Neural progenitor cell (in vitro differentiated cells): ENCODE measurements around the gene PUM2. TPM values are rescaled to one million over a fixed set of nuclear protein-coding genes. Genes with fewer than 3 reads are reported as not detected.
A peak's percentile ranks its signal among the peaks of the same experiment; 100 is the strongest.

Source experiments
- DNase-seq: peaks from one replicate; pipeline ENCODE4 v3.0.0-alpha.2; 2016; ENCODE audit warnings: low spot score
- H2AFZ ChIP-seq: fragments of 200-600 bp; sonication (generic); replicated peaks from 2 replicates; pipeline ENCODE4 v1.6.1; 2016; ENCODE audit warnings: antibody characterized with exemption
- H3F3A ChIP-seq: fragments of 200-600 bp; sonication (generic); 2 replicates; pipeline ENCODE4 v1.6.1; 2016; ENCODE audit warnings: antibody characterized with exemption, low read depth
- H3K27ac ChIP-seq: fragments of 200-600 bp; sonication (generic); 2 replicates; pipeline ENCODE4 v1.5.1; 2016; ENCODE audit warnings: mild to moderate bottlenecking
- H3K27me3 ChIP-seq: fragments of 200-600 bp; sonication (generic); 2 replicates; pipeline ENCODE4 v1.6.1; 2016; ENCODE audit warnings: mild to moderate bottlenecking, moderate library complexity
- H3K36me3 ChIP-seq: fragments of 200-600 bp; sonication (generic); 2 replicates; pipeline ENCODE4 v1.5.1; 2016
- H3K4me1 ChIP-seq: fragments of 200-600 bp; sonication (generic); 2 replicates; pipeline ENCODE4 v1.6.1; 2016; ENCODE audit warnings: mixed run types
- H3K4me2 ChIP-seq: fragments of 200-600 bp; sonication (generic); 2 replicates; pipeline ENCODE4 v1.6.1; 2016
- H3K4me3 ChIP-seq: fragments of 200-600 bp; sonication (generic); 2 replicates; pipeline ENCODE4 v1.5.1; 2016
- H3K79me2 ChIP-seq: fragments of 200-600 bp; sonication (generic); 2 replicates; pipeline ENCODE4 v1.6.1; 2016; ENCODE audit warnings: low read depth
- H3K9ac ChIP-seq: fragments of 200-600 bp; sonication (generic); 2 replicates; pipeline ENCODE4 v1.6.1; 2016
- H3K9me3 ChIP-seq: fragments of 200-600 bp; sonication (generic); 2 replicates; pipeline ENCODE4 v1.5.1; 2016; ENCODE audit warnings: low read depth
- H4K20me1 ChIP-seq: fragments of 200-600 bp; sonication (generic); 2 replicates; pipeline ENCODE4 v1.6.1; 2016; ENCODE audit warnings: low read depth
- H3K27ac Mint-ChIP-seq: 3 replicates; pipeline ENCODE4 v1.8.0; 2021; ENCODE audit warnings: mixed read lengths
- H3K27me3 Mint-ChIP-seq: 2 replicates; pipeline ENCODE4 v1.8.0; 2022; ENCODE audit warnings: low read depth, mild to moderate bottlenecking, inconsistent platforms, moderate library complexity, mixed read lengths; ENCODE audit not compliant: insufficient read depth
- H3K36me3 Mint-ChIP-seq: 3 replicates; pipeline ENCODE4 v1.8.0; 2021; ENCODE audit warnings: mixed read lengths
- H3K4me1 Mint-ChIP-seq: 3 replicates; pipeline ENCODE4 v1.8.0; 2021; ENCODE audit warnings: mixed read lengths
- H3K4me3 Mint-ChIP-seq: 3 replicates; pipeline ENCODE4 v1.8.0; 2021; ENCODE audit warnings: mild to moderate bottlenecking, moderate library complexity, mixed read lengths
- H3K9me3 Mint-ChIP-seq: 3 replicates; pipeline ENCODE4 v1.8.0; 2020; ENCODE audit warnings: mixed read lengths
- EZH2 ChIP-seq: fragments of 200-600 bp; sonication (generic); IDR thresholded peaks from 2 replicates; pipeline ENCODE4 v1.6.1; 2017; ENCODE audit warnings: antibody characterized with exemption, mild to moderate bottlenecking, moderate library complexity
- EZH2phosphoT487 ChIP-seq: fragments of 200-600 bp; sonication (generic); IDR thresholded peaks from 2 replicates; pipeline ENCODE4 v1.6.1; 2017; ENCODE audit warnings: antibody characterized with exemption
- total RNA-seq: library from RNA; depleted of rRNA; stranded (reverse); fragments of >200 nt; gene quantifications from 2 replicates; pipeline ENCODE4 v1.2.3, GENCODE V29; 2015; ENCODE audit warnings: low replicate concordance
- TF ChIP-seq, protein P1 (sequence below): fragments of 200-600 bp; sonication (generic); IDR thresholded peaks from 2 replicates; pipeline ENCODE4 v1.5.1; 2017; ENCODE audit warnings: antibody characterized with exemption, mild to moderate bottlenecking

Gene PUM2
- total RNA-seq: 88.4 and 91.1 TPM in 2 replicates

DNA sequence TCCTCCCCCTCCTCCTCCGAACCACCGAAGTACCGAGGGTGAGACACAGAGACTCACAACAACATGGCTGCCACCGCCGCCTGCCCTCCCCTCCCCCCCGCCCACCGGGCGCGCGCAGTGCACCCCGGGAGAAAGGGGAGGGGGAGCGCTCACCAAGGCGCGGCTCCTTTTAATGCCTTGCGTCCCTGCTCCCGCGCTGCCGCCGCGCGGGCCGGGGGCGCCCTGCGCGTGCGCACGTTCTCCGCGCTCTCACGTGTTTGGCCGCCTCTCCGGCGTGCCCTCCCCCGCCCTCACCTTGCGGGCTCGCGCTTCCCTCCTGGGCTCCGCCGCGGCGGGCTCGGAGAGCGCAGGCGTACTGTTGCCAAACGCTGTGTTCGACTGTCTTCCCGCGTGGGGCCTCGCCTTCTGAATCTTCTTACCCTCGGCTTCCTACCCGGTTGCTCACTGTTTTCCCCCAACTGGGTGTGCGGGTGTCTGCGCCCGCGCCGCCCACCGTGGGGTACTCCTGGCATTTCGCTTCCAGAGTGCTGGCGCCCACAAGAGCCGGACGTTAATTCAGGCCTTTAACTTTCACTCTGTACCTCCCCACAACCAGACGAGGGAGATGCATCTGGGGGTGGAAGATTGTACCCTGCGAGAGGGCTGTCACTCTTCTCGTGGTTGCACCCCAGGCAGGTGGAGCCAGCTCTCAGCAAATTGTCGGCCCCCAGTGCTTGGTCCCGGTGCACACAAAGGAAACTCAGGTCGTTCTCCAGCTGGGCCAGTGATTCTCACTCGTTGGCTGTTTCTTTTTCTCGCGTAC lies at the start of gene PUM2:
Gene PUM2 (minus strand): TSS at position 92 of the 802 bp plus-strand sequence. CDS start 23,484 bp downstream, outside the sequence.
- peaks cover 57% of the 10 kb centered on the region for H3K4me1 ChIP-seq
- peaks cover 5% of the 10 kb centered on the region for H3K36me3 ChIP-seq
- peaks cover 21% of the 10 kb centered on the region for H3K4me1 Mint-ChIP-seq
- peak within 1 kb of the TSS; percentile 71 for H2AFZ ChIP-seq
- peak within 1 kb of the TSS; percentile 100 for H3K27ac ChIP-seq
- peak within 1 kb of the TSS; percentile 98 for H3K9ac ChIP-seq
- peaks cover 2% of the 10 kb centered on the region for H3K27me3 Mint-ChIP-seq
- DNase-seq: peak; percentile 99
- H3K79me2 ChIP-seq: peaks cover 45% of the 10 kb centered on the region
- H3K4me3 ChIP-seq: peak within 1 kb of the TSS; percentile 77
- H3K9me3 Mint-ChIP-seq: peaks cover 2% of the 10 kb centered on the region
- H3K36me3 Mint-ChIP-seq: peaks cover 18% of the 10 kb centered on the region
- peak within 1 kb of the TSS; percentile 86 for H3K4me2 ChIP-seq
- peak within 1 kb of the TSS; percentile 91 for H3K27ac Mint-ChIP-seq
- TF ChIP-seq EZH2: peak; percentile 17
- TF ChIP-seq, protein P1, sequence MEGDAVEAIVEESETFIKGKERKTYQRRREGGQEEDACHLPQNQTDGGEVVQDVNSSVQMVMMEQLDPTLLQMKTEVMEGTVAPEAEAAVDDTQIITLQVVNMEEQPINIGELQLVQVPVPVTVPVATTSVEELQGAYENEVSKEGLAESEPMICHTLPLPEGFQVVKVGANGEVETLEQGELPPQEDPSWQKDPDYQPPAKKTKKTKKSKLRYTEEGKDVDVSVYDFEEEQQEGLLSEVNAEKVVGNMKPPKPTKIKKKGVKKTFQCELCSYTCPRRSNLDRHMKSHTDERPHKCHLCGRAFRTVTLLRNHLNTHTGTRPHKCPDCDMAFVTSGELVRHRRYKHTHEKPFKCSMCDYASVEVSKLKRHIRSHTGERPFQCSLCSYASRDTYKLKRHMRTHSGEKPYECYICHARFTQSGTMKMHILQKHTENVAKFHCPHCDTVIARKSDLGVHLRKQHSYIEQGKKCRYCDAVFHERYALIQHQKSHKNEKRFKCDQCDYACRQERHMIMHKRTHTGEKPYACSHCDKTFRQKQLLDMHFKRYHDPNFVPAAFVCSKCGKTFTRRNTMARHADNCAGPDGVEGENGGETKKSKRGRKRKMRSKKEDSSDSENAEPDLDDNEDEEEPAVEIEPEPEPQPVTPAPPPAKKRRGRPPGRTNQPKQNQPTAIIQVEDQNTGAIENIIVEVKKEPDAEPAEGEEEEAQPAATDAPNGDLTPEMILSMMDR: no peak
- TF ChIP-seq EZH2phosphoT487: no peak
- peaks cover 40% of the 10 kb centered on the region for H4K20me1 ChIP-seq
- H3K27me3 ChIP-seq: no peaks in the 10 kb centered on the region
- peaks cover 40% of the 10 kb centered on the region for H3F3A ChIP-seq
- H3K9me3 ChIP-seq: no peaks in the 10 kb centered on the region
- H3K4me3 Mint-ChIP-seq: peak within 1 kb of the TSS; percentile 96

GRCh38 chr2:20400306-20400705 lies 49.7 kb upstream of the PUM2 start:
- no peaks in the 10 kb centered on the region for H4K20me1 ChIP-seq
- H3K4me3 ChIP-seq: no peak overlapping the region
- no peaks in the 10 kb centered on the region for H3K36me3 ChIP-seq
- Mint-ChIP-seq H3K27me3 (peaks cover 6% of the 10 kb centered on the region), H3K4me1 (no peaks in the 10 kb centered on the region), H3K27ac (no peak overlapping the region), H3K4me3 (no peak overlapping the region), H3K9me3 (no peaks in the 10 kb centered on the region), H3K36me3 (no peaks in the 10 kb centered on the region)
- TF ChIP-seq, protein P1: no peak
- no peak for TF ChIP-seq EZH2phosphoT487
- no peak for TF ChIP-seq EZH2
- H3K79me2 ChIP-seq: no peaks in the 10 kb centered on the region
- H2AFZ ChIP-seq: no peak overlapping the region
- no peaks in the 10 kb centered on the region for H3F3A ChIP-seq
- no peaks in the 10 kb centered on the region for H3K27me3 ChIP-seq
- no peak overlapping the region for H3K9ac ChIP-seq
- H3K27ac ChIP-seq: no peak overlapping the region
- H3K4me1 ChIP-seq: no peaks in the 10 kb centered on the region
- no peak overlapping the region for H3K4me2 ChIP-seq
- no peak for DNase-seq
- H3K9me3 ChIP-seq: no peaks in the 10 kb centered on the region

DNA sequence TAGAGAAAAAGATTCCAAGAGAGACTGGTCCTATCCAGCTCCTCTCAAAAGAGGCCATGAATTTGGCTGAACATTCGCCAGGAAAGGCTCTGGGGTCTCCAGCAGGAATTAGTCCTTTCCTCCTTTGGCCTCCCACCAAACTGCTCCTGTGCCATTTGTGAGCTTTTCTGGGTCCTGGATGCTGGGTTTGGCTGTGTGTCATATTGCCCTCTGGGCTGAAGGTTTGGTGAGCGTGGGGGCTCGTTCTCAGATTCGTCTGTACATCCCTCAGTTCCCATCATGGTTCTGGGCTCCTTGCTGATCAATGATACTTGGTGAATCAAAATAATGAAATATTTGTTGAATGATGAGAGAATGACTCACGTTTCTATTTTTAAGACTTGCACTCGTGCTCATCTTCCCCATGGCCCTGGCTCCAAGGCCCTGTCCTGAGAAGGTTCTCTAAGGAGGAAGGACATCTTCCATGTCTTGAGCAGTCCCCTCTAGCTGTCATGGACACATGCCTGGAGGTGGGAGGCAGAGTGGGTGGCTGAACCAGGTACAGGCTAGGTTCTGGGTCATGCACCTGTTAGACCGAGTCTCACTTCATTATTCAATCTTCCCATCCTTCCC lies 48.4 kb upstream of the PUM2 start:
- no peaks in the 10 kb centered on the region for H3K36me3 Mint-ChIP-seq
- Histone ChIP-seq H2AFZ (no peak overlapping the region), H3F3A (no peaks in the 10 kb centered on the region), H3K4me3 (no peak overlapping the region), H3K36me3 (no peaks in the 10 kb centered on the region), H3K9ac (no peak overlapping the region), H3K4me2 (no peak overlapping the region), H3K27ac (no peak overlapping the region), H3K9me3 (no peaks in the 10 kb centered on the region), H3K79me2 (no peaks in the 10 kb centered on the region), H4K20me1 (no peaks in the 10 kb centered on the region), H3K27me3 (no peaks in the 10 kb centered on the region), H3K4me1 (no peaks in the 10 kb centered on the region)
- H3K27me3 Mint-ChIP-seq: peaks cover 6% of the 10 kb centered on the region
- H3K9me3 Mint-ChIP-seq: no peaks in the 10 kb centered on the region
- TF ChIP-seq EZH2phosphoT487: no peak
- H3K4me3 Mint-ChIP-seq: no peak overlapping the region
- H3K4me1 Mint-ChIP-seq: no peaks in the 10 kb centered on the region
- no peak for DNase-seq
- no peak overlapping the region for H3K27ac Mint-ChIP-seq
